Measurements from ENCODE around the gene ATP8A1.

DNA sequence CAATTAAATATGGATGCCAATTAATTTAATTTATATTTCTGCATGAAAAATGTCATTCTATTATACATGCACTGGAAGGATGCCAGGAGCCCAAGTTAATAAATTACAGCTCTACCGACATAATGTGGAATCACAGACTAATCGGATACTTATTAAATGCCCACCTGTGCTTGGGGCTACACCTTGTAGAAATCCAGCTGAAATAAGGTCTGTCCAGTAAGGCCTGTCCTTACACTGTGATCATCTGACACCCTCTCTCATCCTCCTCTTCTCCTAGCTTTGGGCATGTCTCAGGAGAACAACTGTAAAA, 265.6 kb downstream of the ATP8A1 start:
- TF ChIP-seq, protein P1, sequence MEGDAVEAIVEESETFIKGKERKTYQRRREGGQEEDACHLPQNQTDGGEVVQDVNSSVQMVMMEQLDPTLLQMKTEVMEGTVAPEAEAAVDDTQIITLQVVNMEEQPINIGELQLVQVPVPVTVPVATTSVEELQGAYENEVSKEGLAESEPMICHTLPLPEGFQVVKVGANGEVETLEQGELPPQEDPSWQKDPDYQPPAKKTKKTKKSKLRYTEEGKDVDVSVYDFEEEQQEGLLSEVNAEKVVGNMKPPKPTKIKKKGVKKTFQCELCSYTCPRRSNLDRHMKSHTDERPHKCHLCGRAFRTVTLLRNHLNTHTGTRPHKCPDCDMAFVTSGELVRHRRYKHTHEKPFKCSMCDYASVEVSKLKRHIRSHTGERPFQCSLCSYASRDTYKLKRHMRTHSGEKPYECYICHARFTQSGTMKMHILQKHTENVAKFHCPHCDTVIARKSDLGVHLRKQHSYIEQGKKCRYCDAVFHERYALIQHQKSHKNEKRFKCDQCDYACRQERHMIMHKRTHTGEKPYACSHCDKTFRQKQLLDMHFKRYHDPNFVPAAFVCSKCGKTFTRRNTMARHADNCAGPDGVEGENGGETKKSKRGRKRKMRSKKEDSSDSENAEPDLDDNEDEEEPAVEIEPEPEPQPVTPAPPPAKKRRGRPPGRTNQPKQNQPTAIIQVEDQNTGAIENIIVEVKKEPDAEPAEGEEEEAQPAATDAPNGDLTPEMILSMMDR (IDR thresholded peaks at IDR 0.05): no peak
- no peak for TF ChIP-seq POLR2A (IDR thresholded peaks at IDR 0.05)
